A673 (cell line): ENCODE results near the gene FAM20A. TPM values are rescaled to one million over a fixed set of nuclear protein-coding genes. Genes with fewer than 3 reads are reported as not detected.

Source experiments
- BruUV-seq: library from RNA; stranded (reverse); fragments of 400-500 nt; replicated peaks from 2 replicates; lab custom pipeline; 2021; lab: Mats Ljungman, UMichigan
- CTCF ChIA-PET: fragments of 300-600 bp; sonication (Branson Sonifier 250); formaldehyde crosslinking; loops from one replicate; lab custom pipeline; 2022; ENCODE audit warnings: antibody characterized with exemption; lab: Charles Lee
- POLR2A ChIA-PET: fragments of 300-600 bp; sonication (Branson Sonifier 250); formaldehyde crosslinking; loops from one replicate; lab custom pipeline; 2022; ENCODE audit warnings: antibody characterized with exemption; ENCODE audit not compliant: low non-redundant PET; lab: Charles Lee
- DNase-seq: peaks from one replicate; pipeline ENCODE4 v3.0.0-alpha.2; 2015; ENCODE audit warnings: low spot score
- H3K27ac ChIP-seq: fragments of 200-600 bp; sonication (generic); 2 replicates; pipeline ENCODE4 v1.5.1; 2016; ENCODE audit warnings: mixed run types, low read depth, mild to moderate bottlenecking, mixed read lengths, antibody characterized with exemption, low read length; ENCODE audit not compliant: poor library complexity, severe bottlenecking
- H3K27me3 ChIP-seq: fragments of 200-600 bp; sonication (generic); replicated peaks from 2 replicates; pipeline ENCODE4 v1.6.1; 2017; ENCODE audit warnings: mixed run types, low read depth, mild to moderate bottlenecking, mixed read lengths, antibody characterized with exemption, low read length; ENCODE audit not compliant: insufficient read depth, poor library complexity
- H3K36me3 ChIP-seq: fragments of 200-600 bp; sonication (generic); 2 replicates; pipeline ENCODE4 v1.6.1; 2016; ENCODE audit warnings: mixed run types, mild to moderate bottlenecking, mixed read lengths, antibody characterized with exemption, low read length; ENCODE audit not compliant: insufficient read depth, poor library complexity, severe bottlenecking
- H3K4me1 ChIP-seq: fragments of 200-600 bp; sonication (generic); 2 replicates; pipeline ENCODE4 v1.6.1; 2017; ENCODE audit warnings: mixed run types, mild to moderate bottlenecking, mixed read lengths, antibody characterized with exemption, low read length; ENCODE audit not compliant: insufficient read depth, poor library complexity, severe bottlenecking
- H3K4me3 ChIP-seq: fragments of 200-600 bp; sonication (generic); 2 replicates; pipeline ENCODE4 v1.5.1; 2016; ENCODE audit warnings: low read depth, mixed run types, mild to moderate bottlenecking, mixed read lengths, low read length; ENCODE audit not compliant: poor library complexity, severe bottlenecking
- H3K9me3 ChIP-seq: fragments of 200-600 bp; sonication (generic); 2 replicates; pipeline ENCODE4 v1.6.1; 2016; ENCODE audit warnings: mixed run types, low read depth, mild to moderate bottlenecking, mixed read lengths, antibody characterized with exemption, low read length; ENCODE audit not compliant: poor library complexity, severe bottlenecking
- EZH2 ChIP-seq: fragments of 200-600 bp; sonication (generic); IDR thresholded peaks from 2 replicates; pipeline ENCODE4 v1.6.1; 2017; ENCODE audit warnings: borderline replicate concordance, low read depth, mild to moderate bottlenecking, mixed read lengths, antibody characterized with exemption, low read length; ENCODE audit not compliant: poor library complexity, severe bottlenecking
- intact Hi-C: fragments of 100-400 bp; cut with micrococcal nuclease; formaldehyde crosslinking; loops from one replicate; pipeline ENCODE4 v1.10.0; 2022; ENCODE audit not compliant: unreplicated experiment
- total RNA-seq: library from RNA; stranded (reverse); gene quantifications from 2 replicates; pipeline ENCODE4 v1.2.3, GENCODE V29; 2021
- TF ChIP-seq, protein P1 (sequence below): fragments of 300-800, 200-600 bp; sonication (generic); conservative IDR thresholded peaks from 2 replicates; pipeline ENCODE4 v1.5.1; 2017; ENCODE audit warnings: low read depth, mild to moderate bottlenecking, antibody characterized with exemption, low read length, moderate library complexity, mixed read lengths

FAM20A gene
- total RNA-seq, 1 experiment from 2014 or later = not detected

DNA sequence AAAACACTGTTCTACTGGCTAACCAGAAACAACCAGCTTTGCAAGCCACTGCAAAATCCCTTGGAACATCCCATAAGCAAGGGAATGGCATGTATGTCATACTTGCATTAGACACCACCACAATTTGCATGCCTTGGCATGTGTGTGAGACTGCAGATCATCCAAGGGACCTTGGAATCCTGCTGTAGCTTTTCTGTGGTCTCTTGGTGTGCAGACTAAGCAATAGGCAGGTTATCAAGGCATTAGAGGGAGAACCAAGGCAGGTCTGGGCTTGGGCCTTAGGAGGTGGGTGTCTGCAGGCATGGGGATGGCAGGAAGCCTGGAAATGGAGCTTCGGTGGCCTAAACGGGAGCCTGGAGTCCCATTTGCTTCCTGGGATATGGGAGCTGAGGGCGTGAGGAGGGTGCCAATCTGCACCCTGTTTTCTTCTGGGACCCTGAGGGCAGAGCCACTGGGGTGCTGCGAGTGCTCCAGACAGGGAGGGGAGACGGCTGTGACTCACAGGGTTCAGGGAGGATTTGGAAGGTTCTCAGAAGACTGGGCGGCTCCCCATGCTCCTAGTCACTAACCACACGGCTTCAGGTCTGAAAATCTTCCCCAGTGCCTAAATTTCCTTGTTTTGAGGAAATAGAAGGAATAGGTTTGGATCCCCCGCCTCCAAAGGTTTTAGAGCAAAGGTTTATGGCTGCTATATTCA is 36.6 kb downstream of the FAM20A start:
- no peak for TF ChIP-seq EZH2
- TF ChIP-seq, protein P1, sequence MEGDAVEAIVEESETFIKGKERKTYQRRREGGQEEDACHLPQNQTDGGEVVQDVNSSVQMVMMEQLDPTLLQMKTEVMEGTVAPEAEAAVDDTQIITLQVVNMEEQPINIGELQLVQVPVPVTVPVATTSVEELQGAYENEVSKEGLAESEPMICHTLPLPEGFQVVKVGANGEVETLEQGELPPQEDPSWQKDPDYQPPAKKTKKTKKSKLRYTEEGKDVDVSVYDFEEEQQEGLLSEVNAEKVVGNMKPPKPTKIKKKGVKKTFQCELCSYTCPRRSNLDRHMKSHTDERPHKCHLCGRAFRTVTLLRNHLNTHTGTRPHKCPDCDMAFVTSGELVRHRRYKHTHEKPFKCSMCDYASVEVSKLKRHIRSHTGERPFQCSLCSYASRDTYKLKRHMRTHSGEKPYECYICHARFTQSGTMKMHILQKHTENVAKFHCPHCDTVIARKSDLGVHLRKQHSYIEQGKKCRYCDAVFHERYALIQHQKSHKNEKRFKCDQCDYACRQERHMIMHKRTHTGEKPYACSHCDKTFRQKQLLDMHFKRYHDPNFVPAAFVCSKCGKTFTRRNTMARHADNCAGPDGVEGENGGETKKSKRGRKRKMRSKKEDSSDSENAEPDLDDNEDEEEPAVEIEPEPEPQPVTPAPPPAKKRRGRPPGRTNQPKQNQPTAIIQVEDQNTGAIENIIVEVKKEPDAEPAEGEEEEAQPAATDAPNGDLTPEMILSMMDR = no peak
- BruUV-seq = no TSS peak
- H3K36me3 ChIP-seq = no peaks in the 10 kb centered on the region
- no peaks in the 10 kb centered on the region for H3K4me1 ChIP-seq
- no peak for DNase-seq
- no peaks in the 10 kb centered on the region for H3K9me3 ChIP-seq
- ChIA-PET CTCF (no interaction called here), POLR2A (no interaction called here)
- H3K4me3 ChIP-seq = no peak overlapping the region
- intact Hi-C loops = no loop called here
- H3K27me3 ChIP-seq = no peaks in the 10 kb centered on the region
- H3K27ac ChIP-seq = no peak overlapping the region

DNA sequence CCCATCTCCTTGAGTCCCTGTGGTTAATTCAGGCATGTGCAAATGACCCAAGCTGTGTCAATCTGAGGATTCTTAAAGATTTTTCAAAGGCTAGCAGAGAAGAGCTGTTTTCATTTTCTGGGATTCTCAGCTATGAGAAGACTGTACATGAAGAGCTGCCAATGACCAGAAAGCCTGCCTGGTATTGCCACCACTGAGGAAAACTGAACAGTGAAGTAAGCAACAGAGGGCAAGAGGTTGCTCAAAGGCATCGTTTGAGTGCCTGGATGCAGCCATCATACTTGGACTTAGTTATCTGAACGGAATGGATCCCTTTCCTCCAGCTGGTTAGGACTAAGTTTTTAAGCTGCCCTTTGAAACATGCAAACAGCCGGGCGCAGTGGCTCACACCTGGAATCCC is 38.4 kb downstream of the FAM20A start:
- TF ChIP-seq, protein P1 = no peak
- TF ChIP-seq EZH2 = no peak
- Histone ChIP-seq H3K27me3 (no peaks in the 10 kb centered on the region), H3K9me3 (no peaks in the 10 kb centered on the region), H3K4me1 (no peaks in the 10 kb centered on the region), H3K36me3 (no peaks in the 10 kb centered on the region), H3K4me3 (no peak overlapping the region), H3K27ac (no peak overlapping the region)
- intact Hi-C loops = no loop called here
- BruUV-seq = no TSS peak
- ChIA-PET CTCF (no interaction called here), POLR2A (no interaction called here)
- DNase-seq = no peak

DNA sequence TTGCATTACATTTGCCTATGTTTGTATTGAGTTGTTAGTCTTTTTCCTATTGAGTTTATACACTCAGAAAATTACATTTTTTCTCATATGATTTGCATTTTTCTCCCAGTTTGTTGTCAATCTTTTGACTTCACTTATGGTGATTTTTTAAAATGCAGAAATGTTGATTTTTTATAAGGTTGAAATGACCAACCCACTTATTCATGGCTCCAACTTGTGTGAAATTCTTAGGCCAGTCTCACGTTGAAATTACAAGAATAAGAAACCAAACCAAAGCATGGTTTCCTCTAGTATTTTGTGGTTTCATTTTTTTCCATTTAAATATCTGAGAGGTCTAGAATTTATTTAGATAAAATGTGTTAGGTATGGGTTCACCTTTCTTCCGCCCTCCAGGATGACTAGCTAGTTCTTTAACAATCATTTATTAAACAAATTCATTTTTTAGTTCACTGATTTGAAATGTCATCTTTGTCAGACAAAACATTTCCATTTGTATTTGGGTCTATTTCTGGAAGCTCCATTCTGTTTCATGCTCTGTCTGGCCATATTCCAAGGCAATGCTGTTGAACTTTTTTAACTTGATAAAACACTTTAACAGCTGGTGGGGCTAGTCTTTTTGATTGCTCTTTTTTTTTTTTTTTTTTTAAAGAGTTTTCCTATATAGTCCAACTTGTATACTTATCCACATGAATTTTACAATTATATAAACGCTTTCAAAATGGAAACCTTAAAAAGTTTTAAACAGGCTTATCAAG is 40.0 kb downstream of the FAM20A start:
- CTCF ChIA-PET = interaction anchor here (0.7 kb wide), 1 partner anchor 17 kb away, joined by 4 read pairs; no protein-coding TSS in a partner anchor
- no TSS peak for BruUV-seq
- POLR2A ChIA-PET = no interaction called here

More for the DNA sequence above, 40.0 kb downstream of the FAM20A start:
- intact Hi-C loops = no loop called here
- H3K27me3 ChIP-seq = no peaks in the 10 kb centered on the region
- no peak overlapping the region for H3K27ac ChIP-seq
- no peaks in the 10 kb centered on the region for H3K4me1 ChIP-seq
- TF ChIP-seq EZH2 = no peak
- TF ChIP-seq, protein P1 = no peak
- H3K9me3 ChIP-seq = no peaks in the 10 kb centered on the region
- H3K4me3 ChIP-seq = no peak overlapping the region
- H3K36me3 ChIP-seq = no peaks in the 10 kb centered on the region
- DNase-seq = no peak
